BLaER1 treated with 17β-estradiol and CSF1 and Interleukin-3, amounts not matched to agents 10 nM and 100 nM (cell line): ENCODE data around the gene HAUS1.

Experiments used
- H3K27ac ChIP-seq, 11 experiments: shearing (Covaris generic); formaldehyde crosslinking; 2 replicates each; pipeline ENCODE4 v1.8.1; 2022
- H3K27me3 ChIP-seq, 11 experiments: shearing (Covaris generic); formaldehyde crosslinking; 2 replicates each; pipeline ENCODE4 v1.8.1; 2022
- H3K36me3 ChIP-seq, 11 experiments: shearing (Covaris generic); formaldehyde crosslinking; 2 replicates each; pipeline ENCODE4 v1.8.1; 2022
- H3K4me1 ChIP-seq, 10 experiments: shearing (Covaris generic); formaldehyde crosslinking; 2 replicates each; pipeline ENCODE4 v1.8.1; 2022
- H3K4me2 ChIP-seq, 11 experiments: shearing (Covaris generic); formaldehyde crosslinking; 2 replicates each; pipeline ENCODE4 v1.8.1; 2022
- H3K4me3 ChIP-seq, 10 experiments: shearing (Covaris generic); formaldehyde crosslinking; 2 replicates each; pipeline ENCODE4 v1.8.1; 2022
- H3K9ac ChIP-seq, 11 experiments: shearing (Covaris generic); formaldehyde crosslinking; 2 replicates each; pipeline ENCODE4 v1.8.1; 2022
- H3K9me3 ChIP-seq, 11 experiments: shearing (Covaris generic); formaldehyde crosslinking; replicated peaks in 1 of 11; 2 replicates each; pipeline ENCODE4 v1.8.1; 2022
- H4K20me1 ChIP-seq, 11 experiments: shearing (Covaris generic); formaldehyde crosslinking; 2 replicates each; pipeline ENCODE4 v1.8.1; 2022
- Cebpa-rat ChIP-seq, 11 experiments: shearing (Covaris generic); IDR thresholded peaks; 2 replicates each; pipeline ENCODE4 v1.8.1; 2022

HAUS1 gene

GRCh38 chr18:46133534-46133933, 29.3 kb downstream of the HAUS1 start:
- H3K4me1 ChIP-seq = no peaks in the 10 kb centered on the region
- no peak overlapping the region for H3K9ac ChIP-seq
- H3K27ac ChIP-seq = no peak overlapping the region
- no peaks in the 10 kb centered on the region for H4K20me1 ChIP-seq
- no peak for TF ChIP-seq Cebpa-rat (IDR thresholded peaks at IDR 0.05)
- H3K9me3 ChIP-seq = no peaks in the 10 kb centered on the region
- H3K4me3 ChIP-seq = no peak overlapping the region
- H3K36me3 ChIP-seq = peaks cover 33 to 46% (median 36%) of the 10 kb centered on the region in 11 experiments
- H3K27me3 ChIP-seq = no peaks in the 10 kb centered on the region
- no peak overlapping the region for H3K4me2 ChIP-seq

DNA sequence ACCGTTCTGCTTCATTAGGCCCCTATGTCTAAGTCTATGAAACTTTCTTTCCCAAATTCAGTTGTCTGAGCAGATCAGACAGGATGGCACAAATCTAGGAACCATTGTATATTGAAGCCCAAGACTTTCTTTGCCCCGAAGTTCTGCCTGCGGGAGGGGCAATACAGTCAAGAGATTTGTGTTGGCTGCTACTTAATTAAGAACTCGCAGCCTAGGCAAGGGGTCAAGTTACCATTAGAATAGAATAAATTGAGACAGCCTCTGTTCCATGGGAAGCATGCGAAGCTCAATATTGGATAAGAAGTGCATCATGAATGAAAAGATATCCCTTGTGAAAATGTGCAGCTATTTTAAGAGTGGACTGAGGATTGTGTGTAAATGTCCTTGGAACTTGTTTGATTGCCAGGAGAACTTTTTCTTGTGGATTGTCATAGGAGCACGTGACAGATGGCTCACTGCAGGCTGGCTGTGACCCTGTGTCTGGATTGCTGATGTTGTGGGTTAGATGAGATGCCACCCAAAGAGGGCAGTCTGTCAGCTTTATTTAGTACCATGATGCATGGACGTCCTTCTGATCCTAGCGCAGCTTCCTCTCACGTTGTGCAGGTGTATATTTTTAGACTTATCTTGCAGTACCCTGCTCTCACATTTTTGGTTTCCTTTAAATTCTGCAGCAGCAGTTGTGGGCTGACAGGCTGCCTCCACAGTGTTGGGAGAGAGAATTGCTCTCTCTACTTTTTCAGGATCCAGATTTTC, 30.9 kb downstream of the HAUS1 start:
- Histone ChIP-seq H3K27me3 (no peaks in the 10 kb centered on the region), H3K4me3 (no peak overlapping the region), H3K4me2 (no peak overlapping the region), H3K27ac (no peak overlapping the region), H3K4me1 (no peaks in the 10 kb centered on the region), H3K9me3 (no peaks in the 10 kb centered on the region), H4K20me1 (no peaks in the 10 kb centered on the region), H3K9ac (0 out of 22 replicates have a peak overlapping the region, but pooled peaks of 1 of the 11 experiments have one; percentile 12), H3K36me3 (peaks cover 18 to 30% (median 21%) of the 10 kb centered on the region in 11 experiments; a peak in 21 of 22 replicates)
- TF ChIP-seq Cebpa-rat (IDR thresholded peaks at IDR 0.05) = no peak

GRCh38 chr18:46140173-46140572, 36.0 kb downstream of the HAUS1 start:
- H3K9me3 ChIP-seq = no peaks in the 10 kb centered on the region
- H3K27ac ChIP-seq = no peak overlapping the region
- no peak overlapping the region for H3K4me3 ChIP-seq
- no peak overlapping the region for H3K9ac ChIP-seq
- TF ChIP-seq Cebpa-rat (IDR thresholded peaks at IDR 0.05) = no peak
- peaks cover 0 to 4% (median 0%) of the 10 kb centered on the region in 11 experiments; a peak in 1 of 22 replicates for H3K36me3 ChIP-seq
- H3K4me1 ChIP-seq = no peaks in the 10 kb centered on the region
- H3K27me3 ChIP-seq = no peaks in the 10 kb centered on the region
- H3K4me2 ChIP-seq = no peak overlapping the region
- no peaks in the 10 kb centered on the region for H4K20me1 ChIP-seq

DNA sequence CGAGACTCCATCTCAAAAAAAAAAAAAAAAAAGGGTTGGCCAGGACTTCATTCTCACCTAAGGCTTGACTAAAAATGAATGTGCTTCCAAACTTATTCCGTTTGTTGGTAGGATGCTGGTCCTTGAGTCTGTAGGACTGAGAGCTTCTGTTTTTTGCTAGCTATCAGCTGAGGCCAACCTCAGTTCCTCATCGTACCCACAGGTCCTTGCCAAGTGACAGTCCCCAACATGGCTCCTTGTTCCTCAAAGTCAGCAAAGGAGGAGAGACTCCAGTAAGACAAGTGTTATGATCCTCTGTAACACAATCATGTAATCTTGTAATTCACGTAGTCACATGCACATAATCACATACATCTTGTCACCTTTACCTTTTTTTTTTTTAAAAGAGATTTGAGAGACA, 37.0 kb downstream of the HAUS1 start:
- Histone ChIP-seq H3K9me3 (no peaks in the 10 kb centered on the region), H3K9ac (no peak overlapping the region), H3K36me3 (peaks cover 0 to 4% (median 0%) of the 10 kb centered on the region in 11 experiments; a peak in 1 of 22 replicates), H3K4me3 (no peak overlapping the region), H3K4me2 (no peak overlapping the region), H4K20me1 (no peaks in the 10 kb centered on the region), H3K4me1 (no peaks in the 10 kb centered on the region), H3K27ac (no peak overlapping the region), H3K27me3 (no peaks in the 10 kb centered on the region)
- TF ChIP-seq Cebpa-rat (IDR thresholded peaks at IDR 0.05) = no peak

GRCh38 chr18:46148810-46149209, 44.6 kb downstream of the HAUS1 start:
- H4K20me1 ChIP-seq = 0 out of 22 replicates have a peak, but pooled peaks cover 0 to 8% (median 0%) of the 10 kb centered on the region in 11 experiments
- no peaks in the 10 kb centered on the region for H3K36me3 ChIP-seq
- no peak overlapping the region for H3K27ac ChIP-seq
- H3K27me3 ChIP-seq = no peaks in the 10 kb centered on the region
- peaks cover 0 to 10% (median 2%) of the 10 kb centered on the region in 10 experiments; a peak in 4 of 20 replicates for H3K4me1 ChIP-seq
- no peak for TF ChIP-seq Cebpa-rat (IDR thresholded peaks at IDR 0.05)
- no peak overlapping the region for H3K4me2 ChIP-seq
- H3K9me3 ChIP-seq = no peaks in the 10 kb centered on the region
- H3K9ac ChIP-seq = no peak overlapping the region
- no peak overlapping the region for H3K4me3 ChIP-seq

DNA sequence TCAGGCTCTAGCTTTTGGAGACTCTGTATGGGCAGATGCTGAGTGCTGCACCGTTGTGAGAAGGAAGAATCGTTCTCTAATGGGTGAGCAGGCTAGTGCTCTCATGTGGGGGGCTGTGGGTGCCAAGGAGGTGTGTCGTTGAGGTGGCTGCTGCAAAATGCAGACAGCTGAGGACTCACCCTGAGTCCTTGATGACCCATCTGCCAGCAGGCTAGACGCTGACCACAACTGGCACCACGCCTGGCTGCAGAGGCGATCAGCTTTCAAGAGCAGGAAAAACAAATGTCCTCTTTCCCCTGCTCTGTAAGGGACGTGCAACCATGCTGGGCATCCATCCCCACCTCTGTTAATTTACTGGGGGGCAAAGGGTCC, 48.2 kb downstream of the HAUS1 start:
- TF ChIP-seq Cebpa-rat (IDR thresholded peaks at IDR 0.05) = no peak
- H3K9me3 ChIP-seq = peaks cover 0 to 8% (median 0%) of the 10 kb centered on the region in 11 experiments; a peak in 2 of 22 replicates
- no peaks in the 10 kb centered on the region for H3K27me3 ChIP-seq
- peak overlapping the region in 3 of 11 experiments; percentile 11 to 21 (median 15); a peak in 1 of 22 replicates for H3K4me2 ChIP-seq
- H3K4me3 ChIP-seq = no peak overlapping the region
- 0 out of 22 replicates have a peak overlapping the region, but pooled peaks of 1 of the 11 experiments have one; percentile 17 for H3K9ac ChIP-seq
- no peak overlapping the region for H3K27ac ChIP-seq
- H4K20me1 ChIP-seq = 0 out of 22 replicates have a peak, but pooled peaks cover 0 to 6% (median 0%) of the 10 kb centered on the region in 11 experiments
- peaks cover 0 to 9% (median 0%) of the 10 kb centered on the region in 11 experiments; a peak in 2 of 22 replicates for H3K36me3 ChIP-seq
- peaks cover 0 to 10% (median 2%) of the 10 kb centered on the region in 10 experiments; a peak in 4 of 20 replicates for H3K4me1 ChIP-seq

- H3K9ac ChIP-seq = 0 out of 22 replicates have a peak overlapping the region, but pooled peaks of 1 of the 11 experiments have one; percentile 17
- 0 out of 22 replicates have a peak overlapping the region, but pooled peaks of 1 of the 11 experiments have one; percentile 21 for H3K4me2 ChIP-seq
- no peak overlapping the region for H3K27ac ChIP-seq
- H3K4me1 ChIP-seq = peaks cover 0 to 10% (median 2%) of the 10 kb centered on the region in 10 experiments; a peak in 4 of 20 replicates
- H3K9me3 ChIP-seq = peaks cover 0 to 8% (median 0%) of the 10 kb centered on the region in 11 experiments; a peak in 2 of 22 replicates
- peaks cover 0 to 9% (median 0%) of the 10 kb centered on the region in 11 experiments; a peak in 2 of 22 replicates for H3K36me3 ChIP-seq
- 0 out of 22 replicates have a peak, but pooled peaks cover 0 to under 1% (median 0%) of the 10 kb centered on the region in 11 experiments for H4K20me1 ChIP-seq
- H3K27me3 ChIP-seq = no peaks in the 10 kb centered on the region
- no peak for TF ChIP-seq Cebpa-rat (IDR thresholded peaks at IDR 0.05)
- H3K4me3 ChIP-seq = no peak overlapping the region
These were observed 48.8 kb downstream of the HAUS1 start for GRCh38 chr18:46152808-46153617.

GRCh38 chr18:46155641-46156051, 51.5 kb downstream of the HAUS1 start:
- TF ChIP-seq Cebpa-rat (IDR thresholded peaks at IDR 0.05) = no peak
- Histone ChIP-seq H3K9me3 (peaks cover 0 to 8% (median 0%) of the 10 kb centered on the region in 11 experiments; a peak in 2 of 22 replicates), H3K9ac (no peak overlapping the region), H3K27ac (no peak overlapping the region), H3K4me2 (no peak overlapping the region), H3K27me3 (no peaks in the 10 kb centered on the region), H3K4me3 (no peak overlapping the region), H3K4me1 (peaks cover 0 to 10% (median 2%) of the 10 kb centered on the region in 10 experiments; a peak in 4 of 20 replicates), H4K20me1 (no peaks in the 10 kb centered on the region), H3K36me3 (peaks cover 0 to 9% (median 0%) of the 10 kb centered on the region in 11 experiments; a peak in 2 of 22 replicates)
